Keratinocyte (primary cell): Measurements from ENCODE around the gene C20orf144. TPM values are rescaled to one million over a fixed set of nuclear protein-coding genes. Genes with fewer than 3 reads are reported as not detected.

Source experiments
- DNase-seq: peaks from one replicate; pipeline ENCODE4 v3.0.0-alpha.2; 2011; ENCODE audit warnings: low read depth, missing footprints, low spot score
- FAIRE-seq: peaks from 2 replicates; lab custom pipeline; 2011; peaks lifted over from hg19 to GRCh38; lab: Jason Lieb, UNC
- H2AFZ ChIP-seq: 2 replicates; pipeline ENCODE4 v1.6.0; 2012; ENCODE audit warnings: low read length, control low read depth, inconsistent platforms; ENCODE audit not compliant: control insufficient read depth
- H3K27ac ChIP-seq: 2 replicates; pipeline ENCODE4 v1.5.1; 2011; ENCODE audit warnings: low read length; ENCODE audit not compliant: control insufficient read depth, insufficient read depth
- H3K27me3 ChIP-seq: 3 replicates; pipeline ENCODE4 v1.6.0; 2011; ENCODE audit warnings: low read length; ENCODE audit not compliant: control insufficient read depth, insufficient read depth; ENCODE audit errors: extremely low read depth
- H3K36me3 ChIP-seq, 2 experiments: 2 replicates in 1 of 2; 3 replicates in 1 of 2; pipeline ENCODE4 v1.5.1; 2011; ENCODE audit warnings: low read length in 2 of 2, mild to moderate bottlenecking in 1 of 2; ENCODE audit not compliant: control insufficient read depth in 2 of 2, insufficient read depth in 2 of 2; ENCODE audit errors: extremely low read depth in 1 of 2
- H3K4me1 ChIP-seq: 3 replicates; pipeline ENCODE4 v1.5.1; 2011; ENCODE audit warnings: low read length; ENCODE audit not compliant: control insufficient read depth, insufficient read depth; ENCODE audit errors: extremely low read depth
- H3K4me2 ChIP-seq: 3 replicates; pipeline ENCODE4 v1.6.0; 2011; ENCODE audit warnings: low read depth, low read length; ENCODE audit not compliant: control insufficient read depth, insufficient read depth; ENCODE audit errors: extremely low read depth
- H3K4me3 ChIP-seq, 3 experiments: fragments of 200-600 bp in 1 of 3; sonication (generic) in 1 of 3; 2 replicates in 2 of 3; 3 replicates in 1 of 3; pipeline ENCODE4 v1.5.1; 2011 to 2016; ENCODE audit warnings: low read length in 3 of 3, mild to moderate bottlenecking in 3 of 3, control low read depth in 2 of 3, inconsistent platforms in 1 of 3, low read depth in 1 of 3, mixed read lengths in 1 of 3, mixed run types in 1 of 3, moderate library complexity in 1 of 3; ENCODE audit not compliant: control insufficient read depth in 2 of 3, insufficient read depth in 2 of 3; ENCODE audit errors: extremely low read depth in 1 of 3
- H3K79me2 ChIP-seq: 2 replicates; pipeline ENCODE4 v1.6.0; 2012; ENCODE audit warnings: low read length; ENCODE audit not compliant: control insufficient read depth, insufficient read depth
- H3K9ac ChIP-seq: 3 replicates; pipeline ENCODE4 v1.6.0; 2011; ENCODE audit warnings: low read length; ENCODE audit not compliant: control insufficient read depth, insufficient read depth; ENCODE audit errors: extremely low read depth
- H3K9me1 ChIP-seq: 3 replicates; pipeline ENCODE4 v1.6.0; 2011; ENCODE audit warnings: low read length; ENCODE audit not compliant: control insufficient read depth, insufficient read depth; ENCODE audit errors: extremely low read depth
- H3K9me3 ChIP-seq: 2 replicates; pipeline ENCODE4 v1.5.1; 2012; ENCODE audit warnings: low read depth, low read length; ENCODE audit not compliant: control insufficient read depth
- H4K20me1 ChIP-seq: 3 replicates; pipeline ENCODE4 v1.6.0; 2011; ENCODE audit warnings: low read length; ENCODE audit not compliant: control insufficient read depth, insufficient read depth; ENCODE audit errors: extremely low read depth
- CTCF ChIP-seq, 3 experiments: IDR thresholded peaks in 1 of 3; conservative IDR thresholded peaks in 1 of 3; optimal IDR thresholded peaks in 1 of 3; 2 replicates in 2 of 3; 3 replicates in 1 of 3; pipeline versions ENCODE3 to v1.5.1; 2011; ENCODE audit warnings: low read length in 3 of 3, mild to moderate bottlenecking in 3 of 3, moderate library complexity in 2 of 3, control low read depth in 1 of 3, inconsistent platforms in 1 of 3; ENCODE audit not compliant: insufficient read depth in 2 of 3; ENCODE audit errors: extremely low read depth in 1 of 3
- EZH2 ChIP-seq: IDR thresholded peaks from one replicate; pipeline ENCODE4 v1.6.1; 2012; ENCODE audit warnings: inconsistent platforms, mild to moderate bottlenecking, low read length, moderate library complexity
- dilution Hi-C: fragments of 300-500 bp; cut with MboI; formaldehyde crosslinking; loops from one replicate; pipeline ENCODE4 v1.7.0; 2020; ENCODE audit warnings: low sequenced_read_pairs; ENCODE audit not compliant: extremely low pct_ligation_motif_present
- polyA plus RNA-seq, 5 experiments: library from polyadenylated mRNA; depleted of rRNA in 3 of 5; stranded (reverse) in 3 of 5; stranded (forward) in 1 of 5; unstranded in 1 of 5; fragments of >200 nt; gene quantifications; 1 replicate in 1 of 5; 2 replicates in 3 of 5; 3 replicates in 1 of 5; pipeline versions ENCODE4 v1.2.1 to v1.2.3, GENCODE V29; 2011 to 2012; ENCODE audit warnings: missing spikeins in 2 of 5, low read depth in 1 of 5, low replicate concordance in 1 of 5

C20orf144 gene
- polyA plus RNA-seq, 1 donor (not counting 4 experiments of a cell fraction or from before 2014, with no cell fraction given), result 0.03 TPM

GRCh38 chr20:33689493-33689892, 27.4 kb downstream of the C20orf144 start:
- Histone ChIP-seq H2AFZ (no peak overlapping the region), H3K79me2 (peaks cover 9% of the 10 kb centered on the region), H3K27me3 (no peaks in the 10 kb centered on the region), H3K27ac (no peak overlapping the region), H3K36me3 (no peaks in the 10 kb centered on the region), H3K4me3 (no peak overlapping the region), H3K9ac (no peak overlapping the region), H3K9me1 (no peaks in the 10 kb centered on the region), H3K9me3 (no peaks in the 10 kb centered on the region), H4K20me1 (no peaks in the 10 kb centered on the region), H3K4me1 (peaks cover 13% of the 10 kb centered on the region), H3K4me2 (no peak overlapping the region)
- FAIRE-seq (no peak), DNase-seq (no peak)
- TF ChIP-seq CTCF (optimal IDR thresholded peaks at IDR 0.05 in 1 of 3, IDR thresholded peaks at IDR 0.05 in 1 of 3, conservative IDR thresholded peaks at IDR 0.05 in 1 of 3; ENCODE audit: extremely low read depth in 1 of 3, insufficient read depth in 2 of 3, low read length in 3 of 3), result no peak
- no peak for TF ChIP-seq EZH2
- dilution Hi-C loops, result no loop called here

GRCh38 chr20:33689973-33690372, 27.8 kb downstream of the C20orf144 start:
- no peak overlapping the region for H2AFZ ChIP-seq
- no peak overlapping the region for H3K4me3 ChIP-seq
- dilution Hi-C loops, result no loop called here
- no peak for FAIRE-seq
- peaks cover 6% of the 10 kb centered on the region for H3K79me2 ChIP-seq
- H4K20me1 ChIP-seq, result no peaks in the 10 kb centered on the region
- no peaks in the 10 kb centered on the region for H3K36me3 ChIP-seq
- TF ChIP-seq EZH2, result no peak
- TF ChIP-seq CTCF (optimal IDR thresholded peaks at IDR 0.05 in 1 of 3, IDR thresholded peaks at IDR 0.05 in 1 of 3, conservative IDR thresholded peaks at IDR 0.05 in 1 of 3; ENCODE audit: extremely low read depth in 1 of 3, insufficient read depth in 2 of 3, low read length in 3 of 3), result no peak
- H3K9me1 ChIP-seq, result no peaks in the 10 kb centered on the region
- no peak overlapping the region for H3K27ac ChIP-seq
- peaks cover 10% of the 10 kb centered on the region for H3K4me1 ChIP-seq
- H3K9me3 ChIP-seq, result no peaks in the 10 kb centered on the region
- no peak overlapping the region for H3K4me2 ChIP-seq
- H3K9ac ChIP-seq, result no peak overlapping the region
- DNase-seq, result no peak
- no peaks in the 10 kb centered on the region for H3K27me3 ChIP-seq
